HEK293T (cell line): Measurements from ENCODE around the gene PADI6.

ENCODE experiments used
- CTCF ChIA-PET: fragments of 350-600 bp; formaldehyde crosslinking; extraction: SDS; loops from one replicate; lab custom pipeline; 2021; ENCODE audit warnings: antibody characterized with exemption, inconsistent platforms; lab: Yijun Ruan, JAX
- POLR2A ChIA-PET: fragments of 350-600 bp; formaldehyde crosslinking; extraction: SDS; loops from one replicate; lab custom pipeline; 2020; ENCODE audit warnings: antibody characterized with exemption, inconsistent platforms; lab: Yijun Ruan, JAX
- DNase-seq: peaks from one replicate; pipeline ENCODE4 v3.0.0; 2012; ENCODE audit warnings: mixed read lengths; ENCODE audit errors: extremely low spot score
- ARNT ChIP-seq: fragments of 450-650 bp; IDR thresholded peaks from 2 replicates; pipeline ENCODE4 v1.6.1; 2017; ENCODE audit warnings: mild to moderate bottlenecking
- BHLHE40 ChIP-seq: fragments of 450-650 bp; IDR thresholded peaks from 2 replicates; pipeline ENCODE4 v1.6.1; 2016; ENCODE audit warnings: mild to moderate bottlenecking, moderate library complexity, borderline replicate concordance
- CTBP1 ChIP-seq: fragments of 450-650 bp; IDR thresholded peaks from 2 replicates; pipeline ENCODE4 v1.6.1; 2016; ENCODE audit warnings: borderline replicate concordance
- ELF4 ChIP-seq: fragments of 450-650 bp; IDR thresholded peaks from 2 replicates; pipeline ENCODE4 v1.6.1; 2017; ENCODE audit warnings: antibody characterized with exemption
- FOXA1 ChIP-seq: fragments of 450-650 bp; IDR thresholded peaks from 2 replicates; pipeline ENCODE4 v1.6.1; 2016; ENCODE audit warnings: mild to moderate bottlenecking
- FOXK2 ChIP-seq: fragments of 450-650 bp; IDR thresholded peaks from 2 replicates; pipeline ENCODE4 v1.6.1; 2016; ENCODE audit warnings: mild to moderate bottlenecking
- FOXM1 ChIP-seq: fragments of 450-650 bp; IDR thresholded peaks from 2 replicates; pipeline ENCODE4 v1.6.1; 2017; ENCODE audit warnings: mild to moderate bottlenecking, borderline replicate concordance
- HDGF ChIP-seq: fragments of 450-650 bp; IDR thresholded peaks from 2 replicates; pipeline ENCODE4 v1.6.1; 2017; ENCODE audit warnings: antibody characterized with exemption, borderline replicate concordance
- L3MBTL2 ChIP-seq: fragments of 450-650 bp; conservative IDR thresholded peaks from 2 replicates; pipeline ENCODE4 v1.6.1; 2016; ENCODE audit warnings: mild to moderate bottlenecking
- LEF1 ChIP-seq: fragments of 450-650 bp; IDR thresholded peaks from 2 replicates; pipeline ENCODE4 v1.6.1; 2017; ENCODE audit warnings: mild to moderate bottlenecking, borderline replicate concordance
- NFRKB ChIP-seq: fragments of 450-650 bp; IDR thresholded peaks from 2 replicates; pipeline ENCODE4 v1.6.1; 2016; ENCODE audit warnings: mild to moderate bottlenecking, moderate library complexity
- SP1 ChIP-seq: fragments of 450-650 bp; IDR thresholded peaks from 2 replicates; pipeline ENCODE4 v1.6.1; 2017
- SUZ12 ChIP-seq: fragments of 450-650 bp; IDR thresholded peaks from 2 replicates; pipeline ENCODE4 v1.6.1; 2016; ENCODE audit warnings: mild to moderate bottlenecking
- TARDBP ChIP-seq: fragments of 450-650 bp; IDR thresholded peaks from 2 replicates; pipeline ENCODE4 v1.6.1; 2016
- ZNF384 ChIP-seq: fragments of 450-650 bp; IDR thresholded peaks from 2 replicates; pipeline ENCODE4 v1.6.1; 2016
- TF ChIP-seq, protein P1 (sequence below): fragments of 450-650 bp; IDR thresholded peaks from 2 replicates; pipeline ENCODE4 v1.6.1; 2016

PADI6 gene

DNA sequence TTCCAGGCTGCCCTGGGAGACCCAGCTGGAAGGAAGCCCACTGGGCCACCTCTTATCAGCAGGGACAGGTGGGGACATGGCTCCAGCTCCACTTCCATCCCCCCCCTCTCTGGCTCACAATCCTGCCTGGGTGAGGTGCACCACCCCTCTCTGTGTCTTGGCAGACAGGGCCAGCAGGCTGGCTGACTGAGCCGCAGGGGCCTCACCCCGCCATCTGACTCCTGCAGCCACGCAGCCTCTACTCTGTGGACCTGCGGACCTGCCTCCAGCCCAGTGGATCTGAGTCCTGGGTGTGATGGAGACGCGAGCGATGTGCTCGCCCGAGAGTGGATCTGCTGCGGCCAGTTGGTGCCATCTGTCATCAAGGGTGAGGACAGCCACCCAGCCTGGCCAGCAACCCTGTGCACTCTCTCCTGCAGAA is 37.4 kb downstream of the PADI6 start:
- no peak for TF ChIP-seq LEF1
- no peak for TF ChIP-seq FOXA1
- no peak for TF ChIP-seq HDGF
- TF ChIP-seq, protein P1, sequence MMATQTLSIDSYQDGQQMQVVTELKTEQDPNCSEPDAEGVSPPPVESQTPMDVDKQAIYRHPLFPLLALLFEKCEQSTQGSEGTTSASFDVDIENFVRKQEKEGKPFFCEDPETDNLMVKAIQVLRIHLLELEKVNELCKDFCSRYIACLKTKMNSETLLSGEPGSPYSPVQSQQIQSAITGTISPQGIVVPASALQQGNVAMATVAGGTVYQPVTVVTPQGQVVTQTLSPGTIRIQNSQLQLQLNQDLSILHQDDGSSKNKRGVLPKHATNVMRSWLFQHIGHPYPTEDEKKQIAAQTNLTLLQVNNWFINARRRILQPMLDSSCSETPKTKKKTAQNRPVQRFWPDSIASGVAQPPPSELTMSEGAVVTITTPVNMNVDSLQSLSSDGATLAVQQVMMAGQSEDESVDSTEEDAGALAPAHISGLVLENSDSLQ: no peak
- TF ChIP-seq FOXM1: no peak
- no peak for TF ChIP-seq BHLHE40
- TF ChIP-seq SP1: no peak
- no peak for TF ChIP-seq ARNT
- CTCF ChIA-PET: no interaction called here
- POLR2A ChIA-PET: no interaction called here
- DNase-seq: no peak

DNA sequence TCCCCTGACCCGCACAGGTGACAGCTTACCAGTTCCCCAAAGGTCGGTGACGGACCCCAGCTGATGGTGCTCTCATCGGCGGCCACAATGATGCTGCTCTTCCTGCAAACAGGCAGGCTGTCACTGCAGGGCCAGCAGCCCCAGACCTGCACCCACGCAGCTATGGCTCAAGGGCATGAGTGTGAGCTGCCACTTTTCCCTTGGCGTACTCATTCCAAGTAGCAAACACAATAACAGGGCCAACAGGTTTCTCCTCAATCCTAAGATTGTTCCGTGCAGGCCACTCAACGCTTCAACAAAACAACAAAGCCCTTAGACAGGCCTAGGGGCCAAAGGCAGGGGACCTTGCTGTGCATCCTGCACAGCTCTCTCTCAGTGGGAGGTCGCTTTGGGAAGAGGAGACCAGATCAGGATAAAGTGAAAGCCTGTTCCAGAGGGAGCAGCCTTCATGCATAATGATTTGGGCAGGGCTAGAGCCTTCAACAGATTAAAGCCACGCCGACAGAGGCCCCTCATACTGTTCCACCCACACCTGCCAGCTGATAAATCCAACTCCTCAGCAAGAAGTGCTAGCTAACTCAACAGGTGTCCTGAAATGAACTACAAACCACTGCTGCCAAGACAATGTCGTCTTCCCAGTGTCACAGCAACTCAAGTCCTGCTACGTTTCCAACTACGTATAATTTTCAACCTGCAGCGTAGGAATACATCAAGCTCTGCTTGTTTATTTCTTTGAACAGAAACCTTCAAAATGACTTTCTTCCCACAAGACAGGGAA is 40.3 kb downstream of the PADI6 start:
- TF ChIP-seq BHLHE40 (no peak), LEF1 (no peak)
- TF ChIP-seq, protein P1: no peak
- CTCF ChIA-PET: no interaction called here
- DNase-seq: no peak
- POLR2A ChIA-PET: no interaction called here

DNA sequence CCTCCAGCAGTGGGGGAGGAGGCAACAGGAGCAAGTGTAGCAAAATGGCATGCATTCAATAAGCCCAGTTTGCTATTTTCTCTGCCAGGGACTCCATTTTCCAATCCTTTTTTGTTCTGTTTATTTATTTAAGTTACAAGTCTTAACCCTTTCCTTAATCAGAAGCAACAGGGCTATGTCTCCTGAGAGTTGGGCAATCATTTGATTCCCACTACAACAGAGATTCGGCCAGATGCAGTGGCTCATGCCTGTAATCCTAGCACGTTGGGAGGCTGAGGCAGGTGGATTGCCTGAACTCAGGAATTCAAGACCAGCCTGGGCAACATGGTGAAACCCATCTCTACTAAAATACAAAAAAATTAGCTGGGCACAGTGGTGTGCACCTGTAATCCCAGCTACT is 42.0 kb downstream of the PADI6 start:
- DNase-seq: no peak
- ChIA-PET CTCF (no interaction called here), POLR2A (no interaction called here)
- TF ChIP-seq LEF1 (no peak), CTBP1 (no peak), TARDBP (no peak), SP1 (no peak), FOXM1 (no peak)

DNA sequence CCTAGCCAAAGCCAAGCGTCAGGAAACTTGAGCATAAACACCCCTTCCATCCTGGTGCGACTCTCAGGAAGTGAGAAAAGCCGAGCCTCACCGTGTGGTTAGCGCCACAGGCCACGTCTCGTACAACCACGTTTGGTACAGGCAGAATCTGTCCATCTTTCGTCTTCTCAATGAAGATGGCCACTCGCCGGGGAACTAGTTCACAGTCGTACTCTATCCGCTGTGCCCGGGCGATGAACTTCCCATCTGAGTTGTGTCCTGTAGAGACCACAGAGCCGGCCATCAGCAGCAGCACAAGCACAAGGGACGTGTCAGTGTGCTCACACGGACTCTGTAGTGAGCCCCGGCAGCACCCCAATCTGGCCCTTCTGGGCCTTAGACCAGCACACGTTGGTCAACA is 44.4 kb downstream of the PADI6 start:
- no peak for DNase-seq
- ChIA-PET POLR2A (no interaction called here), CTCF (no interaction called here)
- no peak for TF ChIP-seq HDGF
- TF ChIP-seq FOXA1: no peak
- TF ChIP-seq, protein P1: no peak
- TF ChIP-seq SP1: no peak
- TF ChIP-seq CTBP1: no peak
- TF ChIP-seq LEF1: no peak
- TF ChIP-seq L3MBTL2: no peak
- no peak for TF ChIP-seq FOXK2
- TF ChIP-seq ELF4: no peak
- no peak for TF ChIP-seq FOXM1
- no peak for TF ChIP-seq BHLHE40
- TF ChIP-seq NFRKB: no peak
- no peak for TF ChIP-seq ARNT
- no peak for TF ChIP-seq ZNF384
- TF ChIP-seq TARDBP: no peak
- no peak for TF ChIP-seq SUZ12

DNA sequence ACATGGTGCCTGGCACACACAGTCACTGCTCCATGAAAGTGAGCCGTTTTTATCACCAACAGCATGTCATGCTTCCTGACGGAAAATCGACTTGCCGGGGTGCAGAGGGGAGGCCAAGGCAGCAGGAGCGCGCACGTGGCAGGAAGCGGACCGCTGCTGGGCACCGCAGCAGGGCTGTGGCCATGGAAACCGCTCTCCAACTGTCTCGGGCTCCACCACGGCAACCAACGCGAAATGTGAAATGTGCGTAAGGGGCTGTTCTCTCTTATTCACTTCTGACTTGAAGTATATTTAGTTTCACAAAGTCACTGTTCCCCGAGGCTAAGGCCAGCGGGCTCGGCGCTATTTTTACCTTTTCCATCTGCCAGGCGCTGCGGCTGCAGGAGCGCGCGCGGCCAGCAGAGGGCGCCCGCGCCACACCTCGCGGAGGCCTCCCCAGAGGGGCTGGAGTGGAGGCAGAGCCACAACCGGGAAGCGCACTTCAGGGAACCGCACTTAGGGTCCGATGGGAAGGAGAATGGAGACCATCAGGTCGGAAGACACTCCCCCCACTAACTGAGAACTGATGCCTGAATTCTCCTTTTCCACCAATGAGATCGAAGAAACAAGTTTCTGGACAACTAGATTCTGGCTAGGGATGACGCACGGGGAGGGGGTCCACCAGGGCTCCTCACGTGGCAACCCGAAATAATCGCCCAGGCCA is 47.8 kb downstream of the PADI6 start:
- DNase-seq: peak; percentile 89
- CTCF ChIA-PET: interaction anchor here (0.9 kb wide), 1 partner anchor 13 kb away, joined by 3 read pairs; no protein-coding TSS in a partner anchor
- TF ChIP-seq FOXK2: no peak
- TF ChIP-seq ELF4: no peak
- TF ChIP-seq LEF1: no peak
- TF ChIP-seq ZNF384: no peak
- TF ChIP-seq L3MBTL2: no peak
- TF ChIP-seq ARNT: no peak
- no peak for TF ChIP-seq CTBP1
- TF ChIP-seq FOXM1: no peak
- TF ChIP-seq BHLHE40: no peak
- TF ChIP-seq HDGF: no peak
- POLR2A ChIA-PET: no interaction called here

DNA sequence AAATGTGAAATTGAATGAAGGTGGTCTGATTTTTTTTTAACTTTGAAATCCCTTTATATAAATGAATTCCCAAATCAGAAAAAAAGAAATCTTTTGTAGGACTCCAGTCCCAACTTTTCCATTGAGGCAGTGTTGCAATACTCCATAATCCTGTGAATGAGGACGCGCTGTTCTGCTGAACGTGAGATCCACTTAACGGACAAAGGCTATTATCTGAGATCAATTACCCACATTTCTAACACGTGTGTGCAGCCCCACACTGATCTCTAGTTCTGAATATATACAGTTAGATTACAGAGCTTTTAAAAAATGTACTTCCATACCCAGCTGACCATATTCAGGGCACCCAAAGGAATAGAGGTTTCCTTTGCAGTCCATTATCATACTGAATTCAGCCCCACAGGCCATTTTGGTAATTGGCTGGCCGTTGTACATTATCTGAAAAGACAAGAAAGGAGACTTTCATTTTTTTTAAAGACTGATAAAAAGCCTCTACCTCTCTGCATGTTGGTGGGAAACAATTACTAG is 48.5 kb downstream of the PADI6 start:
- ChIA-PET POLR2A (no interaction called here), CTCF (interaction anchor here (0.6 kb wide), 1 partner anchor 23 kb away, joined by 3 read pairs; no protein-coding TSS in a partner anchor)
- TF ChIP-seq FOXA1 (no peak), ELF4 (no peak), FOXK2 (no peak), BHLHE40 (no peak), LEF1 (no peak), HDGF (no peak), SP1 (no peak), ZNF384 (no peak), TARDBP (no peak), ARNT (no peak), FOXM1 (no peak), L3MBTL2 (no peak), NFRKB (no peak), SUZ12 (no peak), CTBP1 (no peak)
- TF ChIP-seq, protein P1: no peak
- DNase-seq: no peak
